ENCODE results near the gene HTRA3.

The HTRA3 gene

DNA sequence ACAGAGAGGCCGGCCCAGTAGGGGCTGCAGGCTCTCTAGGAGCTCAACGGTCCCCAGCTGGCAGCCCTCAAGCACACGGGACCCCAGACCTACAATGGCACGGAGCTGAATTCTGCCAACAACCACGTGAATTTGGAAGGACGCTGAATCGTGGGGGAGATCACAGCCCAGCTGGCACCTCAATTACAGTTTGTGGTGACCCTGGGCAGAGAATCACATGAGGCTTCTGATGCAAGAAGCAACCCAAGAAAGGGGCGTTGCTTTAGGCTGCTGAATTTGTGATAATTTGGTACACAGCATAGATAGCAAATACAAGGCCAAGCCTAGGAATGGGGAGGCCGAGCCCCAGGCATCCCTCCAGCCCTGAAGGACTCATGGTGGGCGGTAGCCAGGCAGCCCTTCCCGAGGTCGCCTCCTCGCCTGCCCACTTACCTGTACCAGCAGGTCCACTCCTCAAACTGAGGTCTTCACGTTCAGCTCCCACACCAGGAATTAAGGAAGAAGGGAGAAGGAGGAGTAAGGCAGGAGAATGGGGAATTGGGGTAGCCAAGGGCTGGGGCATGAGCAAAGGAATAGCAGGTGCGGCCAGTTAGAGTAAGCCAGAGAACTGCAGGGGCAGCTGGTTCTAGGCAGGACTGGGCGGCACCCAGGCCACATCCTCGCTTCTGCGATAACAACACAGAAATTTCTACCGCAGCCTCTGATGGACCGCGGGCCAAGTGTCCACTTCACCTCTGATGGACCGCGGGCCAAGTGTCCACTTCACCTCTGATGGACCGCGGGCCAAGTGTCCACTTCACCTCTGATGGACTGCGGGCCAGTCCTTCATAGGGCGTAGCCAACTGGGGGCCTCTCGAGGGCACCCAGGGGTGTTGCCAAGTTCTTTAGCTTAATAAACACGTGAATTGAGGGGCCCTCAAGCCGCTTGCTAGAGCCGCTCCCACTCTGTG lies 23.4 kb upstream of the HTRA3 start:
- no peak for DNase-seq (ENCODE audit: low read depth in 1 of 2, low spot score in 1 of 2)

DNA sequence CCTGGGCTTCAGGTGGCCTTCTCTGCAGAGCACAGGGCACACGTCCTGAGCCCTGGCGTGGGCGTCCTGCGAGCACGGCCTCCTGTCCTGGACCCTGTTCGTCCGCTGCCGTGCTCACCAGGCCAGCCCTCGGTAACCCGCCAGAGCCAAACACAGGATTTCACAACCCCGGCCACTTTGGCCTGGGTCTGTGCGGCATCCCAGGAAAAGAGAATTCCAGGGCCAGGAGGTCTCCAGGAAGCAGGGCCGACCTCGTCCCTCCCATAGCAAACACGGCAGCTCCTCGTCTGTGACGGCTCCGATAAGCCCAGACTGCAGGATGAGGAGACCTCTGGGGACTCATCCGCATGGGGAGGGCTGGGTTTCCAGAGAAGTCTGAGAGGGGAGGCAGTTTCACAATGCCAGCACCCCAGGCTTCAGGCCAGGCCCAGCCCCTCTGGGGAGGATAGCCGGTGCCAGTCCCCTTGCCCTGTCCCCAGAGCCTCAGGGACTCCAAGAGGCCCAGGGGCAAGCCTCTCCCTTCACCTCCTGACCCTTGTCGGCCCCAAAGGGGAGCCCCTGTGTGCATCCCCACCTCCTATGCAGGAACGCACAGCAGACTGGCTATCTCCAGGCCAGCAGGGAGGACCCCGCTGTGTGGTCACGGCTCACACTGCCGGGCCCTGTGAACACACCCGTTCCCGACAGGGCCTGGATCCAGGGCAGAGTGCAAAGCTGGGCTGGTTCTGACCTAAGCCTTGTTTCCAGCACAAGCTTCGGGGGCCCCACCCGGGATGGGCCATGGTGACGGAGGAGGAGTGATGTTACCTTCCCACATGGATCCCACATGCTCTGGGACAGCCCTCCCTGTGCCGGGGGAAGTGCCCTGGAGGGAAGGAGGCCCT lies 22.3 kb upstream of the HTRA3 start:
- DNase-seq (ENCODE audit: low read depth in 1 of 2, low spot score in 1 of 2): no peak

DNA sequence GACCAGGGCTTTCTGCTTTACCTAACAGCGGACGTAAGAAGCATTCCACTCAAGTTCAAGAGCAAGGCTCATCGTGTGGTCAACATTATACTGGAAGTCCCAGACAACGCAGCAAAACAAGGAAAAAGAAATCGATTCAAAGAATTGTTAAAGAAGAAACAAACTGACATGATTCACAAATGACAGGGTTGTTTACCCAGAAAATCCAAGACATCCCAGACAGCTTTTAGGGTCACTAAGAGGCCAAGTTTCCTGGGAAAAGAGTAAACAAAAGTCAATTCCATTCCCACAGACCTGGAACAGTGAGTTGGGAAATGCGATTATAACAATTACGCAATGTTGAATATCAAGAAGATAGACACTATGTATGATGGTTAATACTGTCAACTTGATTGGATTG lies 21.5 kb upstream of the HTRA3 start:
- no peak for DNase-seq (ENCODE audit: low read depth in 1 of 2, low spot score in 1 of 2)

DNA sequence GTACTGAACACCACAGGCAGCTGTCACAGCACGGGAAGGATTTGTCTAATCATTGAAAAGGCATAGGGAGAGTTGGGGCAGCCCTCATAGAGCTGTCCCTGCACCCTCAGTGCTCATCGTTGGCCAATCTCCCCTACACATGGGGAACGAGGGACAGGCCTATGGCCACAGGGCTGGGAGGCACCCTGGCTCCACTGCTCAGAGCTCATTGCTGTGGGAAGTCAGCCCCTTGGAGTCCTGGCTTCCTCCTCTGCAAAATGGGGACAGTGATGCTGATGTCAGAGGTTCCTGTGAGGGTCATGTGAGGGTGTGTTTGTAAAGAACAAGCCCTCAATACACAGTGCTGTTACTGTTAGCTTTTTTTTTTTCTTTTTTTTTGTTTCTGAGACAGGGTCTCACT lies 19.3 kb upstream of the HTRA3 start:
- no peak for DNase-seq (ENCODE audit: low read depth in 1 of 2, low spot score in 1 of 2)

DNA sequence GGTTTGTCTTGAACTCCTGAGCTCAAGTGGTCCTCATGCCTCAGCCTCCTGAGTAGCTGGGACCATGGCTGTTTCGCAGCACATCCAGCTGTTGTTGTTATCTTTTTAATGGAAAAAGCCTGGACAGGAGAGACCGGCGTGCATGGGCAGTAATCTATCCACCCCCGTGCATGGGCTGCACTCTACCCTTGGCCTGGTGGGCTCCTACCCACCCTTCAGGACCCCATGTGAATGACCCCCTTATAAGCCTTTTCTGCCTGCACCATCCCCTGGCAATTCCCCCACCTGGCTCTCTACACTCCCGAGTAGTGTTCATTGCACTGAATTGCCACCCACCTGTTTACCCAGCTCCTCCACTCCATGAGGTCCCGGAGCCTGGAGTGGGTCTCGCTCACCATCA lies 18.9 kb upstream of the HTRA3 start:
- DNase-seq (ENCODE audit: low read depth in 1 of 2, low spot score in 1 of 2): no peak

DNA sequence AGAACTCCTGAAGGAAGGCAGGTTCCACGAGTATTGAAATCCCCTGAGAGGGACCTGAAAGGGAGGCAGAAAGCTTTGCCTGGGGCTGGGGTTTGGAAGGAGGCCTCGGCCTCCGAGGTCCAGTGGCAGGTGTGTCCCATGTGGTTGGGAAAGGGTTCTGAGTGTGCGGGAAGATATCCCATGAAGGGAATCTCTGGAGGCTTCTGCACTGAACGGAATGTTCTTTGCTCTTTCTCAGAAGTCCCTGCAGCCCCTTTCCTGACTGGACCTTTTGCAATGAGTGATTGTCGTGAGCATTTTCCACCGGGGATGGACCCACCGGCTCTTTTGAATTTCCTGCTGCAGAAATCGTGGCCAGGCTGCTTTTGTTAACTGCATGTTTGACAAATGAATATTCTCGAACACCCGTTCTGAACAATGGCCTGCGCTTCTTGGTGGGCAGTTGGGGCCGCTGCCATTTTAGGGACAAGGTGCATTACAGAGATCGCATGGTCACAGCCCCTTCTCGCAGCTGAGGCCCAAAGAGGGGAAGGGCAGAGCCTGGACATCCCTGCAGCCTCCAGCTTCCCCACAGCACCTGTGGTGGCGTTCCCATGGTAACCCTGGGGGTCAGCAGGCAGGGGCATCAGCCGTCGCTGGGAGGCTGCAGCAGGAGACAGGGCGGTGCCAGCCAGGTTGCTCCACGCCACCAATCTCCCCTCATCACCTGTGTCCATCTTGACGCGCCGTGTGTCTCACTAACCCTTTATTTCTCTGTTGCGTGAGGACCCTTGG lies 18.3 kb upstream of the HTRA3 start:
- DNase-seq (ENCODE audit: low read depth in 1 of 2, low spot score in 1 of 2): no peak

DNA sequence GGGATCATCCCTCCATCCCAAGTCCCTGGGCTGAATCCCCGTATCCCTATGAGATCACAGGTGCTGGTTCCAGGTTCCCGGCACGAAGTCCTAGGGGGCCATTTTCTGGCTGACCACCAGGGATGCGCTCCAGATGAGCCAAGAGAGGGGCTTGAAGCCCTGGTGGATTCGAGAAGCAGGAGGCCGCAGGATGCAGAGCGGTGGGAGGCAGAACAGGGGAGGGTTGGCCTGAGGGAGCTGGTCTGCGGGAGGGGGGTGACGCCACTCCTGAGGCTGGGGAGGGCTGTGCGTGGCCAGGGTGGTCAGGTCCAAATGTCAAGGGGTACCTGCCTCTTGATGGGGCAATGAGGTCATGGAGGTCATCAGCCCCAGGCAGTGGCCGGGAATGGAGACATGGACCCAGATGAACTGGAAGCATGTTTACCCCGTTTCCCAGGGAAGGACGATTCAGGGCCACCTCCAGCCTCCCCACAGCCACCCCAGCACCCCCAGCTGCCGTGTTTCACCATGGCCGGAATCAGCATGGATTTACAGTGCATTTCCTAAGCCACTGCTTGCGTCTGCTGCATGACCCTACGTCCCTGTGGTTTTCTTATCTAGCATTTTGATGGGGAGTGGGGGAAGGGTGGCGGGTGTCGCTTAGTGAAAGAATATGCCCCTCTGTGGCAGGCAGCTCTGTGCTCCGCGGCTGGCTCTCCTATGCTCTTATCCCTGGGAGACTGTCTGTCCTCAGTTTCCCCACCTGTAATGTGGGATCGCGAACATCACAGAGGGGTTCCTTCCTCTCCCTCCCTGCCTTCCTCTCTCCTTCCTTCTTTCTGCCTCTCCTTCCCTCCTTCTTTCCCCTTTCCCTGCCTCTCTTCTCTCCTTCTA lies 17.0 kb upstream of the HTRA3 start:
- DNase-seq (ENCODE audit: low read depth in 1 of 2, low spot score in 1 of 2): no peak

DNA sequence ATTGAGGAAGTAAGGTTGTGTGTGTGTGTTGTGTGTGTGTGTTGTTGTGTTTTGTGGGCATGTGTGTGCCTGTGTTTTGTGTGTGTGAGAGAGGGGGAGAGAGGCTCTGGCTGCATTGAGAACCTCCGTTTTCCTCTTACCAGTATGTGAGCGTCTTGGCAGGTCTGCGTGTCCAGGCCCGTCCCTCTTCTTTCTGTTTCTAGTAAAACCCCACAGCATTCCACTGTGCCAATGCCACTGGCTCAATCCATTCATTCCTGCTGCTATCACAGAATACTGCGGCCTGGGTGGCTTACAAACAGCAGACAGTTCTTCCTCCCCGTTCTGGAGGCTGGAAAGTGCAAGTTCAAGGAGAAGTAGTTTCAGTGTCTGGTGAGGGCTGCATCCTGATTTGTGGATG lies 15.5 kb upstream of the HTRA3 start:
- DNase-seq (ENCODE audit: low read depth in 1 of 2, low spot score in 1 of 2): no peak

DNA sequence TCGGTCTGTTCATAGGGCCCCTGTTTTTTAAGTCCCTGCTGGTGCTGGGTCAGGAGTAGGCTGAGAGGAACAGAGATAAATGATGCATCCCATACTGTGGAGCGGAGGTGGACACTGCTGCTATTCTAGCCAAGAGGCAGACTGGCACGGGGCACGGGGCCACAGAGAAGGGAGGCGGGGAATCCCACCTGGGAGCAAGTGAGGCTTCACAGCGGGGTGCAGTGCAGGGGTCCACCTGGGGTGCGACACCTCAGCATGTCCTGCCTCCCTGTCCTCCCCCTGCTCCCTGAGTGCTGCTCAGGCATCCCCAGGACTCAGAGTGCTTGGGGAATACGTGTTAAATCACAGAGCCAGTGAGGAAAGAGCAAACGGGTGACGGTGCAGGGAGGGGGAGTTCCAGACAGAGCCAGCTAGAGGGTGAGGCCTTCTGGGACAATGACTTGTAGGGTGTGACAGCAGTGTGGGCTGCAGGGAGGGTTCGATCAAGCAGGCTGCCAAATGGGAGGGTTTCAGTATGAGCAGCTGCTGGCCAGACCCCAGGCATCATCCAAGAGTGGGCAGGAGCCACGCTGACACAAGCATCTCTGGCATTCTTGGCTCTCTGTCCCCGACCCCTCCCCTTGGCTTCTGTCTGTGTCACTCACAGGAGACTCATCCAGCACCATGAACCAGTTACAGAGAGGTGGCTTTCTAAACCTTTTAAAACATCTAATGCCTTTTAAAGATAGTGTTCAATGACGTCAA lies 13.7 kb upstream of the HTRA3 start:
- no peak for DNase-seq (ENCODE audit: low read depth in 1 of 2, low spot score in 1 of 2)

DNA sequence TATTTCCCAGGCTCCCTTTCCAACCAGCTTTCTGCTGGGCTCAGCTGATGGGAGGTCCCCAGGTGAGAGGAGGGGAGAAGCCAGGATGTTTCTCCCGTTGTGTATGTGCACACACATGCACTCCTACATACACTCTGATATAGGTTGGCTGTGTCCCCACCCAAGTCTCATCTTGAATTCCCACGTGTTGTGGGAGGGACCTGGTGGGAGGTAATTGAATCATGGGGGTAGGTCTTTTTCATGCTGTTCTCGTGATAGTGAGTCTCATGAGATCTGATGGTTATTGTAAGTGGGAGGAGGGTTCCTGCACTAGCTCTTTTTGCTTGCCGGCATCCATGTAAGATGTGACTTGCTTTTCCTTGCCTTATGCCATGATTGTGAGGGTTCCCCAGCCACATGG lies 11.7 kb upstream of the HTRA3 start:
- no peak for DNase-seq (ENCODE audit: low read depth in 1 of 2, low spot score in 1 of 2)

DNA sequence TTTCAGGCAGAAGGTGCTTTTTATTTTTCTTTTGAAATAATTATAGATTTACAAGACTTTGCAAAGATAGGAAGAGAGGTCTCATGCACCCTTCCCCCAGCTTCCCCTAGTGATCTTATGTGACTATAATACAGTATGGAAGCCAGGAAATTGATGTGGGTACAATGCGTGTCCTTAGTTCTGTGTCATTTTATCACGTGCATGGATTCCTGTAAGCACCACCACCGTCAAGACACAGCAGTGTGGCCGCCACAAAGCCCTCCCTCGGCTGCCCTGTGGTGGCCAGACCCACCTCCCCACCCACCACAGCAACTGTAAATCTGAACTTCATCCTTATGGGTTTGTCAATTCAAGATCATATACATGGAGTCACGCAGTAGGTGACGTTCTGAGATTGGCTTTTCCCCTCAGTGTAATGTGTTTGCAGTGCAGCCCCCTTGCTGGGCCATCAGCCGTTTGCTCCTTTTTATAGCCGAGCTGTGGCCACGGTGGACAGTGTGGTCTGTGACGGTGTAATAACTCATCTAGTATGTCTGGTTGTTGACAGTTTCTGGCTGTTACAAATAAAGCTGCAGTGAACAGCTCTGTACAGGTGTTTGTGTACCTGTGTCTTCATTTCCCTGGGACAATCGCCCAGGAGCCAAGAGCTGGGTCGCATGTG lies 10.9 kb upstream of the HTRA3 start:
- DNase-seq (ENCODE audit: low read depth in 1 of 2, low spot score in 1 of 2): no peak

DNA sequence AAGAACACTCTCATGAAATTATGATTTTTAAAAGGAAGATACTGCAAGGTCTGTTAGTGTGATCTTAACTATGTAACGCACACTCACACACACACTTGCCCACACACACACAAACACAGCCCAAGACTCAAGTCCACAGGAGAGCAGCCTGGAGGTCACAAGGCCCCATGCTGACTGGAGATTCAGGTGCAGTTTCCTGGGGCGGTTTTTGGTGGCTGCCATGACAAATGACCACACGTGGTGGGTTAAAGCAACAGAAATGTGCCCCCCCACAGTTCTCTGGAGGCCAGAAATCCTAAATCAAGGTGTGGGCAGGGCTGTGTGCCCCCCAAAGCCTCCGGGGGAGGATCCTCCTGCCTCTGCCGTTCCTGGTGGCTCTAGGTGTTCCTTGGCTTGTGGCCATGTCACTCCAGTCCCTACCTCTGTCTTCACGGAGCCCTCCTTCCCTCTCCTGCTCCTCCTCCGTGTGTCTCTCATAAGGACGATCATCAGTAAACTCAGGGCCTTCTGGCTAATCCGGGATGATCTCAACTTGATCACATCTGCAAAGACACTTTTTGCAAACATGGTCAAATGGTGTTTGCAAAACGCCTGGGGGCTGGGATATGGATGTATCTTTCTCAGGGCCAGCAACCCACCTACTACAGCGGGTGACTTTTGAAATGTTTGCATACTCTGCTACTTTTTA lies 9.7 kb upstream of the HTRA3 start:
- DNase-seq (ENCODE audit: low read depth in 1 of 2, low spot score in 1 of 2): no peak

DNA sequence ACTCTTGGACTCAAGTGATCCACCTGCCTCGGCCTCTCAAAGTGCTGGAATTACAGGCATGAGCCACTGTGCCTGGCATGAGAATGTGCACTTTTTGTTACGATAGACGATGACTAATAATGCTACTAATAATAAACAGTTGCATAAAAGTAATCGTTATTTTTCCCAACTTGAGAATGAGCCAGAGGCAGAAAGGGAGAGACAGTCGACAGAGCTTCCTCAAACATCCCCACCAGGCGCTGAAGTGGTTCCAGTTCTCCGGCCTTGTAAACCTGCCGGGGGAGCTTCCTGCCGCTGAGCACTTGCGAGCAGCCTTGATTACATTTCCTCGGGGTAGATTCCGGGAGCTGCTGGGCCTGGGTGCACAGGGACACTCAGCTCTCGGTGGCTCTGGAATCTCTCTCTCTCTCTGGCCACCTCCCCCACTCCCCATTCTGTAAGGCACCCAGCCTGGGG lies 8.9 kb upstream of the HTRA3 start:
- no peak for DNase-seq (ENCODE audit: low read depth in 1 of 2, low spot score in 1 of 2)

DNA sequence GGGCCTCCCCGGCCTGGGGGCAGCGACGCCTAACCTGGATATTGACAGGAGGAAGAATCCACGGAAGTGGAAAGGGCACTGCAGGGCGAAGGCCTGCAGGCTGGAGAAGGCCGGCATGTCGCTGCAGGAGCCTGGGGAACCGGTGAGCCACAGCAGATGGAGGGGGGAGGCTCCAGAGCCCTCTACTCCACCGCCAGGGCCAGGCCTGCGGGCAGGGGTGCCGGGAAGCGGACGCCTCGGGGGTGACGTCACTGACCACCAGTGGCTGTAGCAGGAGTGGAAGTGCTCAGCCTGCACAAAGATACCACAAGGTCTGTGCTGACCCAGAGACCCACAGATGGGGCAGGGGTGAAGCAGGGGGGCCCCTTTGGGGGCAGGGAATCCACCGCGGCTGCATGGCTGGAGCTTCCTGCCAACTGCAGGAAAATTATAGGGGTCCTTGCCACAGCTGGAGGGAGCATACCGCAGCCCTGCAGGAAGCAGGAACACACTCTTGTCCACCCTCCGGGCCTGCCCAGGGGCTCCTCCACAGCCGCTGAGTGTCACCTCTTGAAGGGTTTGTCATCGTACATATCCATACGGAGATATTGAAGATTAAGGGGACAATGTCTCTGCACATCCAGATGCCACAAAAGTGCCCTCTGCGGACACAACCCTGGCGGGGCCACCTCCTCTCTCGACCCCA lies 7.6 kb upstream of the HTRA3 start:
- DNase-seq (ENCODE audit: low read depth in 1 of 2, low spot score in 1 of 2): no peak

DNA sequence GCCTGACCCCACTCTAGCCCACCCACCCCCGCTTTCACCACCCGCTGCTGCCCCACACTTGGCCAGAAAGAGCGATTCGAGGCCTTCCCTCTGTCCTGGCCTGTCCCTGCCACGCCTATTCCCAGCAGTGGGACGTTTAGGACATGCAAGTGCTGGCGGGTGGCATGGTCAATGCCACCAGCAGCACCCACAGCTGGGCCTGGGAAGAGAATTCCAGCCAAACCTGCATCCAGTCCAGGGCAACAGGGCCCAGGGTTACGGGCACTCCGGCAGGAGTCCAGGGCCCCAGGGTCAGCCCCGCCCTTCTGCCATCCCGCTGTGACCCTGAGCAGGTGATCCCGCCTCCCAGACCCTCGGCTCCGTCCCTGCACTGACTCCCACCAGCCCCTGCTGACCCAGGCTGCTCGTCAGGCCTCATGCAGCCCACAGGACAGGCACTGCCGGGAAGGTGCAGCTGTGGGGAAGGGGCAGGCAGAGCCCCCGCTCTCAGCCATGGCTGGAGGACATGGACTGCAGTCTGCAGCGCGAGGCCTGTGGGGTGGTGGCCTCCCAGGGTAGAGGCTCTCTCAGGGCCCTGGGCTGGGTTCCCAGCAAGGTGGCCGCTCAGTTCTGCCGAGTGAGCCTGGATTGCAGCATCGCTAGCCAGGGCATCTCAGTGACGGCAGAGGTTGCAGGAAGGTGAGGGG lies 6.8 kb upstream of the HTRA3 start:
- DNase-seq (ENCODE audit: low read depth in 1 of 2, low spot score in 1 of 2): no peak

DNA sequence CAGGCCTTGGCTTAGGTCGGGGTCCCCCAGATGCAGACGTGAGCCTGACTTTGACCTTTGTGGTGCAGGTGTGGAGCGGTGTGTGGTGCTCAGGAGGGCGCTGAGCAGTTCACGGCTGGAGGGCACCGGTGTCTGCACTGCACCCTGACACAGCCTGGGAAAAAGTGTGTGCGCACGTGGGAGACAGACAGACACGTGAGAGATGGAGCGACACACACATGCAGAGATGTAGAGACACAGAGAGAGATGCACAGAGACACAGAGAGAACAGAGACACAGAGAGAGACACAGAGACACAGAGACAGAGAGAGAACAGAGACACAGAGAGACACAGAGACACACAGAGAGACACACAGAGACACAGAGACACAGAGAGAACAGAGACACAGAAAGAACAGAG lies 6.2 kb upstream of the HTRA3 start:
- no peak for DNase-seq (ENCODE audit: low read depth in 1 of 2, low spot score in 1 of 2)

DNA sequence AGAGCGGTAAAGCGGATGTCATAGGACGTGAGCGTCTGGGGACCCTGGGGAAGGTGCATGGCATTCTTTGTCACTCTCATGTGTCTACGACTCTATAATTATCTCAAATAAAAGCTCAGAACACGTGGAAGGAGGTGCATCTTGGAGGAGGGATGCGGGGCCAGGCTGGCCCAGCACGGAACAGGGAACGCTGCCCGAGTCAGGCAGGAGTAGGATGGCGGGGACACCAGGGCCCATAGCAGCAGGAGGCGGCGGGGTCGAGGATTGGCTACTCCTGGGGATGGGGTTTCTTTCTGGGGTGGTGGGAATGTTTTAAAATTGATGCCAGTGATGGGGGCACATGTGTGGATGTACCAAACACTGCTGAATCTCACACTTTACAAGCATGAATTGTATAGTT lies 5.4 kb upstream of the HTRA3 start:
- DNase-seq (ENCODE audit: low read depth in 1 of 2, low spot score in 1 of 2): no peak

Measured in stimulated activated CD4-positive, alpha-beta T cell treated with anti-CD3 and anti-CD28 coated beads, Interleukin-15, amount 100 ng/mL, for 1 hour (primary cell).